HTR-8/SVneo (cell line): Measurements from ENCODE around the gene TMEM150C.

ENCODE experiments used
- DNase-seq: peaks from one replicate; pipeline ENCODE4 v3.0.0; 2011; ENCODE audit warnings: low spot score, mixed read lengths; ENCODE audit not compliant: insufficient read length
- FAIRE-seq: peaks from 2 replicates; lab custom pipeline; 2011; peaks lifted over from hg19 to GRCh38; lab: Jason Lieb, UNC

TMEM150C gene

GRCh38 chr4:82561786-82562563, at the start of gene TMEM150C:
TMEM150C (minus strand) TSS chr4:82561988; CDS start chr4:82504657, 57,331 bp downstream.
- DNase-seq, result peak; percentile 30
- no peak for FAIRE-seq

DNA sequence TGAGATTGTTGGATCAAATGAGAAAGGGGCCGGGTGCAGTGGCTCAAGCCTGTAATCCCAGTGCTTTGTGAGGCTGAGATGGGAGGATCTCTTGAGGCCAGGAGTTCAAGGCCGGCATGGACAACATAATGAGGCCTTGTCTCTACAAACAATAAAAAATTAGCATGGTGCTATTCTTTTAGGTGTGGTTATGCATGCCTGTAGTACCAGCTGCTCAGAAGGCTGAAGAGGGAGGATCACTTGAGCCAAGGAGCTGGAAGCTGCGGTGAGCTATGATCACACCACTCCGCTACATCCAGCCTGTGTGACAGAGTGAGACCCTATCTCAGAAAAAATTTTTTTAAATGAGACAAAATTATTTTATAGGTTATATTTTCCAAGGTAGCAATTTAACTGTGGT, 49.7 kb upstream of the TMEM150C start:
- no peak for FAIRE-seq

DNA sequence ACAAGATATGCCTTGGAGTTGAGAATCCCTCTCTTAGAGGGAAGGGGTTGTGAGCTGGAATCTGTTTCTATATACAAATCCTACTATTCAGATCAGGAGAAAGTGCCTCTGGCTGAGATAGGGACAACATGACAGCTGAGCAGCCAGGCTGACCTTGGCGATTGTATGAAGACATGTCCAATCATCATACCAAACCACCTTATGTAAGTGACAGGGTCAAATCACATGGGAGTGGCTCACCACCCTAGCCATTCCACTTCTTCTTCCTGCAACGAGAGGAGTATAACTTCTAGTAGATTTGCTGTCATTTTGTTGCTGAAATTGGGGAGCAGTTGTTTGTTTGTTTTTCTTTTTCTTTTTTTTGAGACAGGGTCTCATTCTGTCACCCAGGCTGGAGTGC, 48.3 kb upstream of the TMEM150C start:
- no peak for DNase-seq
- FAIRE-seq, result no peak

More for the DNA sequence above, 49.7 kb upstream of the TMEM150C start:
- DNase-seq, result no peak

DNA sequence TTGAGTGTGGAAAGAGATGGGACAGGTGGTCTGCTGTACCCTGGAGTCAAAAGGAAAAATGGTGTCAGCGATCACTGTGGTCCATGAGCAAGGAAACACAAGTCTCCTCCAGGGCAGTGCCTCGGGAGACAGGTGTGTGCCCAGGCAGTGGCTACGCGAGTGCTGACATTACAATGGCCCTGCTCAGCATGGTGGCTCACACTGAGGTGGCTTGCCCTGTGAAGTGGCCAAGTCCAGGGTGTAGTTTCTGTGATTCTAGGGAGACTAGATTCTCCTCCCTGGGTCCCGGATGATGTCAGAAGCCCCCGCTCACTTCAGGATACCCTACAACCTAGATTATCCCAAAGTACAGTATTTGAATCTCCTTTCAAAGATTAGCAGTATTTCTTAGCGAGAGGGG, 44.8 kb upstream of the TMEM150C start:
- no peak for DNase-seq
- FAIRE-seq, result no peak

DNA sequence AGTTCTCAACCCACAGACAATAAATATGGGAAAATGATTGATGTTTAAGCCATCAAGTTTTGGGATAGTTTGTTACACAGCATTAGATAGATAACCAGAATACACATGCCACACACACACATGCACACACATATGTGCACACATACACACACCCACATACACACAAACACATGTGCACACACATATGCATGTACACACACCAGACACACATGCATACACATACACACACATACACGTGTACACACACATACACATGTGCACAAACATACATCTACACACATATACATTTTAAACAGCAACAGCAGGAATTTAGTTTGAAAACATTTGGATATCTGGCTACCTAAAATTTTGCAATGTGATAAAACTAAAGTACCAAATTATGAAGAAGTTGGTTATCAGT, 42.7 kb upstream of the TMEM150C start:
- no peak for DNase-seq
- FAIRE-seq, result peak; percentile 83

- DNase-seq, result no peak
- no peak for FAIRE-seq
These were observed 39.6 kb upstream of the TMEM150C start for GRCh38 chr4:82601242-82602015.

- DNase-seq (peak; percentile 5), FAIRE-seq (no peak)
These were observed 37.5 kb upstream of the TMEM150C start for GRCh38 chr4:82599336-82599735.

GRCh38 chr4:82594456-82594855, 32.7 kb upstream of the TMEM150C start:
- FAIRE-seq, result no peak
- no peak for DNase-seq

- FAIRE-seq, result no peak
- no peak for DNase-seq
These were observed 31.6 kb upstream of the TMEM150C start for GRCh38 chr4:82593411-82593810.

- no peak for FAIRE-seq
- no peak for DNase-seq
These were observed 30.9 kb upstream of the TMEM150C start for GRCh38 chr4:82592639-82593038.

DNA sequence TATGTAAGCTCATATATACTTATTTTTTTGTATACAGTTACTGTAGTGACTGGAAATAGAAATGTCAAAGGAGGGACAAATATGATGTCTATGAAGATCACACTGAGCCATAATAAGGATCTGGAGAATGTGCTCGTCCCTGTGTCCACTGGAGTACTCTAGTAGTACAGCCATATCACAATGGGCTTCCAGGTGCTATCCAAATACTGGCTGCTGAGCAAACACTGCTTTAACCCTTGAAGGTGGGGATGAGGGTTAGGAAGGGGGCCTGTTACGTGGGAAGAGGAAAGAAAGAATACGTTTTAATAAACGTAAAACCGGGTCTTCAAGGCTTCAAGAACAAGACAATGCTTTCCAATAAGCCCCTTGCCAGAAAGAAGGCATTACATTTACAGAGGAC, 29.8 kb upstream of the TMEM150C start:
- FAIRE-seq (no peak), DNase-seq (no peak)

GRCh38 chr4:82589756-82590155, 28.0 kb upstream of the TMEM150C start:
- no peak for FAIRE-seq
- DNase-seq, result no peak

GRCh38 chr4:82588771-82589270, 27.0 kb upstream of the TMEM150C start:
- no peak for DNase-seq
- FAIRE-seq, result no peak

DNA sequence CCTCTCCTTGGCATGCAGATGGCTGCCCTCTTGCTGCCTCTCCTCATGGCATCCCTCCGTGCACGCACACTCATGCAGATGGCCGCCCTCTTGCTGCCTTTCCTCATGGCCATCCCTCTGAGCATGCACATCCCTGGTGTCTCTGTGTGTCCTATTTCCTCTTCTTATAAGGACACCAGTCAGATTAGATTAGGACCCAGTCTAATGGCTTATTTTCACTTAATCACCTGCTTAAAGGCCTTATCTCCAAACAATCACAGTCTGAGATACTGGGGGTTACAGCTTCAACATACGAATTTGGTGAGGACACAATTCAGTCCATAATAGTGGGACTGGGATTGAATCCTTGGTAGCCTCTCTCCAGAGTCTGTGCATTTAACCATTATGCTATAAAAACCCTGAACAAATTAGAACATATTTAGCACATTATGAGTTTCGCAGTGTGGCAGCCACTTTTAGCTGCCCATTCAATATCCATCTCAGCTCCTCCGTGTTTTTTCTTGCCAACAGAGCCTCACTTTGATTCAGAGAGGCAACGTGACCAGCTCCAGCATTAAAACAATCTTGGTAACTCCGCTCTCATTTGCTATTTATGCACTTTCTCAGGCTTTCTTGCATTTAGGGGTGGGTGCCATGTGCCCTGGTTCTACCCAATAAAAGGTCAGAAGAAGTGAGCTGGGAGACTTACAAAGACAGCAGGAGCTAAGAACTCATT, 26.2 kb upstream of the TMEM150C start:
- FAIRE-seq, result no peak

GRCh38 chr4:82585690-82586435, 24.1 kb upstream of the TMEM150C start:
- FAIRE-seq, result no peak
- DNase-seq, result no peak

More for the DNA sequence above, 26.2 kb upstream of the TMEM150C start:
- DNase-seq, result no peak

DNA sequence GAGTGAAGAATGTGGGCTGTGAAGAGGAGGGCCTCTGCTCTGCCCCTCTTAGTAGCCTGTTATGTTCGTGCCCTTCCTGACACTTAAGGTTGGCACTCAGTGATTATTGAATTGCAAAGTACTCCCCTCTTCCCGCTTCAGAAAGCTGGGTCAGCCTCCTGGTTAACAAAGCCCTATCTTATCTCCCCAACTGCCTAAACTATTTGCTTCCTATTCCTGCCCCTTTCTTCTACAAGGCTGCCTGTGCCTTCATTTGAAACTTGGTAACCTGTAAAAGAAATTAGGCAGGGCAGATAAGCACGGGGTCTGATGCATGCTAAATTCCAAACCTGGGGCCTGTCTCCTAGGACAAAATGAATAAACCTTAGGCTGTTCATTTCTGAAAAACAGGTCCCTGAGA, 23.1 kb upstream of the TMEM150C start:
- DNase-seq, result no peak

GRCh38 chr4:82583897-82584587, 22.3 kb upstream of the TMEM150C start:
- DNase-seq (no peak), FAIRE-seq (no peak)

More for the DNA sequence above, 23.1 kb upstream of the TMEM150C start:
- FAIRE-seq, result no peak

DNA sequence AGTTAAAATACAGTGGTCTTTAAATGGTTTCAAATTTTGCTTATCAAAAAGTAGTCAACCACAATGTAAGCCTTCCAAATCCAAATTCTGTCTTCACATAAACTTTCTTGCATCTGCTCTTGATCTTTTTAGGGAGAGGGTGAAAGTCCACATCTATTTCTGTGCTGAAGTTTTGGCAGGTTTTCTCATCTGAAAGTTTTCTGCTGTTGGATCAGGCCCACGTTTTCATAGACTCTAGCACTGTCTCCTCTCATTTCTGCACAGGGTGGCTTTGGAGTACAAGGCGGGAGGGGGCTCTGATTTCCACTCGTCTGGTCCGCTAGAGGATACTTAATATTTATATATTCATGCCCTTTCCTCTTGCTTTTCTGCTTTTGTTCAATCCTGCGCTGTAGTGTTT, 18.1 kb upstream of the TMEM150C start:
- no peak for FAIRE-seq
- DNase-seq, result no peak

DNA sequence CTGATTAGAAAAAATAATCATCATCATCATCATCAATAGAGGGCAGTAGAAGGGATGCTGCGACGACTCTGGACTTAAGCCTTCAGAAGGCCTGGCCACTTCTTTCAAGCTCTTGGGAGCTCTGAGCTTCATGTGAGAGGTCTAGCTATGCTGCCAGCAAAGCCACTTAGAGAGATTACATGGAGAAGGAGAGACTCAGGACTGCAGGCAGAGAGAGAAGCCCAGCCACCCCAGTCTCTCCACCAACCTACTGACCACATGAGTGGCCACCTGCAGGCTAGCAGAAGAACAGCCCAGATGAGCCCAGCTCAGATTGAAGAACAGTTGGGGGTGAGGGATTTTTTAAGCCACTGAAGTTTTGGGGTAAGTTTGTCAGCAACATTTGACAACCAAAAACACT, 17.1 kb upstream of the TMEM150C start:
- DNase-seq, result no peak
- no peak for FAIRE-seq
